ENCODE data around the gene CCM2. TPM values are rescaled to one million over a fixed set of nuclear protein-coding genes. Genes with fewer than 3 reads are reported as not detected.

The CCM2 gene
- total RNA-seq, 1 experiment from 2014 or later, result 62.9 TPM

- Mint-ChIP-seq H3K9me3 (ENCODE audit: low read depth, unreplicated experiment) (no peaks in the 10 kb centered on the region), H3K36me3 (ENCODE audit: insufficient read depth, unreplicated experiment) (peaks cover 10% of the 10 kb centered on the region), H3K4me3 (ENCODE audit: low read depth, unreplicated experiment) (no peak overlapping the region), H3K27ac (ENCODE audit: unreplicated experiment) (no peak overlapping the region), H3K4me1 (ENCODE audit: low read depth, unreplicated experiment) (no peaks in the 10 kb centered on the region), H3K27me3 (ENCODE audit: unreplicated experiment) (no peaks in the 10 kb centered on the region)
- no TSS peak for BruUV-seq (replicated peaks)
- no peak for DNase-seq
- TF ChIP-seq, protein P1, sequence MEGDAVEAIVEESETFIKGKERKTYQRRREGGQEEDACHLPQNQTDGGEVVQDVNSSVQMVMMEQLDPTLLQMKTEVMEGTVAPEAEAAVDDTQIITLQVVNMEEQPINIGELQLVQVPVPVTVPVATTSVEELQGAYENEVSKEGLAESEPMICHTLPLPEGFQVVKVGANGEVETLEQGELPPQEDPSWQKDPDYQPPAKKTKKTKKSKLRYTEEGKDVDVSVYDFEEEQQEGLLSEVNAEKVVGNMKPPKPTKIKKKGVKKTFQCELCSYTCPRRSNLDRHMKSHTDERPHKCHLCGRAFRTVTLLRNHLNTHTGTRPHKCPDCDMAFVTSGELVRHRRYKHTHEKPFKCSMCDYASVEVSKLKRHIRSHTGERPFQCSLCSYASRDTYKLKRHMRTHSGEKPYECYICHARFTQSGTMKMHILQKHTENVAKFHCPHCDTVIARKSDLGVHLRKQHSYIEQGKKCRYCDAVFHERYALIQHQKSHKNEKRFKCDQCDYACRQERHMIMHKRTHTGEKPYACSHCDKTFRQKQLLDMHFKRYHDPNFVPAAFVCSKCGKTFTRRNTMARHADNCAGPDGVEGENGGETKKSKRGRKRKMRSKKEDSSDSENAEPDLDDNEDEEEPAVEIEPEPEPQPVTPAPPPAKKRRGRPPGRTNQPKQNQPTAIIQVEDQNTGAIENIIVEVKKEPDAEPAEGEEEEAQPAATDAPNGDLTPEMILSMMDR (IDR thresholded peaks at IDR 0.05; ENCODE audit: unreplicated experiment), result no peak
- CTCF ChIA-PET, result interaction anchor here (0.6 to 1.0 kb wide), 3 partner anchors 16 to 58 kb away, joined by 3 to 8 read pairs (median 4); no protein-coding TSS in a partner anchor
- intact Hi-C loops (cut with micrococcal nuclease; ENCODE audit: unreplicated experiment), result no loop called here
Observed at GRCh38 chr7:45015313-45015712, 15.3 kb downstream of the CCM2 start.

- Mint-ChIP-seq H3K4me1 (ENCODE audit: low read depth, unreplicated experiment) (no peaks in the 10 kb centered on the region), H3K4me3 (ENCODE audit: low read depth, unreplicated experiment) (no peak overlapping the region), H3K27me3 (ENCODE audit: unreplicated experiment) (no peaks in the 10 kb centered on the region), H3K27ac (ENCODE audit: unreplicated experiment) (no peak overlapping the region), H3K36me3 (ENCODE audit: insufficient read depth, unreplicated experiment) (no peaks in the 10 kb centered on the region), H3K9me3 (ENCODE audit: low read depth, unreplicated experiment) (no peaks in the 10 kb centered on the region)
- BruUV-seq (replicated peaks), result no TSS peak
- DNase-seq, result no peak
- CTCF ChIA-PET, result no interaction called here
- TF ChIP-seq, protein P1 (IDR thresholded peaks at IDR 0.05; ENCODE audit: unreplicated experiment), result no peak
- intact Hi-C loops (cut with micrococcal nuclease; ENCODE audit: unreplicated experiment), result no loop called here
Observed at GRCh38 chr7:45017253-45017652, 17.3 kb downstream of the CCM2 start.

GRCh38 chr7:45020915-45021314 lies 20.9 kb downstream of the CCM2 start:
- TF ChIP-seq, protein P1 (IDR thresholded peaks at IDR 0.05; ENCODE audit: unreplicated experiment), result no peak
- DNase-seq, result no peak
- no peak overlapping the region for H3K4me3 Mint-ChIP-seq (ENCODE audit: low read depth, unreplicated experiment)
- no peaks in the 10 kb centered on the region for H3K4me1 Mint-ChIP-seq (ENCODE audit: low read depth, unreplicated experiment)
- intact Hi-C loops (cut with micrococcal nuclease; ENCODE audit: unreplicated experiment), result no loop called here
- H3K27me3 Mint-ChIP-seq (ENCODE audit: unreplicated experiment), result no peaks in the 10 kb centered on the region
- no TSS peak for BruUV-seq (replicated peaks)
- no peaks in the 10 kb centered on the region for H3K9me3 Mint-ChIP-seq (ENCODE audit: low read depth, unreplicated experiment)
- H3K36me3 Mint-ChIP-seq (ENCODE audit: insufficient read depth, unreplicated experiment), result peaks cover 5% of the 10 kb centered on the region
- H3K27ac Mint-ChIP-seq (ENCODE audit: unreplicated experiment), result no peak overlapping the region
- CTCF ChIA-PET, result no interaction called here

DNA sequence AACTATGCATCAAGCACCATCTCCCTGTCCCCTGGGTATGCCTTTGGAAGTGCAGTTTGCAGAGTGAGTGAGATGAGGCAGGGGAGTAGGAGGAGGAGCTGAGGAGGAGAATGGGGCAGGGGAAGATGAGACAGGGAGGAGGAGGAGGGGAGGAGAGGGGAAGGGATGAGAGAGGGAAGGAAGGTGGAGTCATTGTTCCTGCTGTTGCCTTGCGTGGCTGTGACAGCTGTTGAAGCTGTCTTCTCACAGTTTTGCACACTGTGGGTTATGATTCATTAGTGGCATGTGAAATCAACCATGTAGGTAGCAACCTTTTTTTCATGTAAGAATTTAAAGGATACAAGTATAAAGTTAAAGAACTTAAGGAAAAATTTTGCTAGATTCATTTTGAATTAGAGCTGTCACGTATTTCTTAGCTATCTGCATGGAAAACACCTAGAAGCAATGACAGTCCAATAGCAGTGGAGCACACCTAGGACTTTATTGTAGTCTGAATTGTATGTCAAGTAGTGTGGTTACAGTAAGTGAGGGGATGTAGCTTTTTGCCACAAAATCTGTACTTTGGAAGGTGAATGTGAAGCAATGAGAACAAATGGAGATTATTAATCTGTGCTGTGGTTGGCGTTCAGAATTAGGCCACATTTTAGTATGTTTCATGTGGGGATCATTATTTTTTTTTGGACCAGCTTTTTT lies 21.7 kb downstream of the CCM2 start:
- Mint-ChIP-seq H3K27me3 (ENCODE audit: unreplicated experiment) (no peaks in the 10 kb centered on the region), H3K36me3 (ENCODE audit: insufficient read depth, unreplicated experiment) (peaks cover 5% of the 10 kb centered on the region), H3K27ac (ENCODE audit: unreplicated experiment) (no peak overlapping the region), H3K9me3 (ENCODE audit: low read depth, unreplicated experiment) (no peaks in the 10 kb centered on the region), H3K4me3 (ENCODE audit: low read depth, unreplicated experiment) (no peak overlapping the region), H3K4me1 (ENCODE audit: low read depth, unreplicated experiment) (no peaks in the 10 kb centered on the region)
- intact Hi-C loops (cut with micrococcal nuclease; ENCODE audit: unreplicated experiment), result no loop called here
- DNase-seq, result no peak
- CTCF ChIA-PET, result interaction anchor here (1.9 kb wide), 1 partner anchor 11 kb away, joined by 7 read pairs; no protein-coding TSS in a partner anchor
- BruUV-seq (replicated peaks), result no TSS peak
- TF ChIP-seq, protein P1 (IDR thresholded peaks at IDR 0.05; ENCODE audit: unreplicated experiment), result no peak
